Mammary epithelial cell (primary cell): ENCODE measurements around the gene AP2B1.

Experiments used
- EZH2 ChIP-seq: IDR thresholded peaks from 2 replicates; pipeline ENCODE4 v1.6.1; 2012; ENCODE audit warnings: low read length, inconsistent platforms, borderline replicate concordance
- TF ChIP-seq, protein P1 (sequence below), 2 donors: IDR thresholded peaks in 1 of 2; conservative IDR thresholded peaks in 1 of 2; 2 replicates each; pipeline ENCODE4 v1.5.1; 2011 to 2012; ENCODE audit warnings: inconsistent platforms in 2 of 2, low read length in 2 of 2, mild to moderate bottlenecking in 2 of 2, control low read depth in 1 of 2, low read depth in 1 of 2; ENCODE audit not compliant: insufficient read depth in 1 of 2; ENCODE audit errors: extremely low read depth in 1 of 2

DNA sequence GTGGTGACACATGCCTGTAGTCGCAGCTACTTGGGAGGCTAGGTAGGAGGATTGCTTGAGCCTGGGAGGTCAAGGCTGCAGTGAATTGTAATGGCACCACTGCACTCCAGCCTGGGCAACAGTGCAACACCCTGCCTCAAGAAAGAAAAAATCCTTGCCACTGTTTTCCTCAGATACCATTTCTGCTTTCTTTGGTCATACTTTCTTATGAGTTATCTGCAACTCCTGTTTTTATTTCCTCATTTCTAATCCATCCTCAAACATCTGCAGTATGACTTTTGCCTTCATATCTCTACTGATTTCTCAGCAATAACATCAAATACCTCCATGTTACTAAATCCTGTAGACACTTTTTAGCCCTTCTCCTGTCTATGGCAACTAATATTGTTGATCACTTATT lies 3.1 kb upstream of the AP2B1 start:
- TF ChIP-seq, protein P1, sequence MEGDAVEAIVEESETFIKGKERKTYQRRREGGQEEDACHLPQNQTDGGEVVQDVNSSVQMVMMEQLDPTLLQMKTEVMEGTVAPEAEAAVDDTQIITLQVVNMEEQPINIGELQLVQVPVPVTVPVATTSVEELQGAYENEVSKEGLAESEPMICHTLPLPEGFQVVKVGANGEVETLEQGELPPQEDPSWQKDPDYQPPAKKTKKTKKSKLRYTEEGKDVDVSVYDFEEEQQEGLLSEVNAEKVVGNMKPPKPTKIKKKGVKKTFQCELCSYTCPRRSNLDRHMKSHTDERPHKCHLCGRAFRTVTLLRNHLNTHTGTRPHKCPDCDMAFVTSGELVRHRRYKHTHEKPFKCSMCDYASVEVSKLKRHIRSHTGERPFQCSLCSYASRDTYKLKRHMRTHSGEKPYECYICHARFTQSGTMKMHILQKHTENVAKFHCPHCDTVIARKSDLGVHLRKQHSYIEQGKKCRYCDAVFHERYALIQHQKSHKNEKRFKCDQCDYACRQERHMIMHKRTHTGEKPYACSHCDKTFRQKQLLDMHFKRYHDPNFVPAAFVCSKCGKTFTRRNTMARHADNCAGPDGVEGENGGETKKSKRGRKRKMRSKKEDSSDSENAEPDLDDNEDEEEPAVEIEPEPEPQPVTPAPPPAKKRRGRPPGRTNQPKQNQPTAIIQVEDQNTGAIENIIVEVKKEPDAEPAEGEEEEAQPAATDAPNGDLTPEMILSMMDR (conservative IDR thresholded peaks at IDR 0.05 in 1 of 2, IDR thresholded peaks at IDR 0.05 in 1 of 2; ENCODE audit: extremely low read depth in 1 of 2, insufficient read depth in 1 of 2, low read depth in 1 of 2, low read length in 2 of 2): no peak
- no peak for TF ChIP-seq EZH2
